HG03354 (cell line): ENCODE results near the gene CCNYL1.
"Not testable (repeated sequence)": the region's sequence is repeated elsewhere in the genome, so short reads cannot be mapped to it uniquely, and the experiment has no call there.

Experiments
- ATAC-seq: cut with Tn5 transposase; IDR thresholded peaks from one replicate; pipeline ENCODE4 v1.9.1; 2021; ENCODE audit warnings: mild to moderate bottlenecking; ENCODE audit not compliant: unreplicated experiment, poor library complexity, severe bottlenecking

Gene CCNYL1

DNA sequence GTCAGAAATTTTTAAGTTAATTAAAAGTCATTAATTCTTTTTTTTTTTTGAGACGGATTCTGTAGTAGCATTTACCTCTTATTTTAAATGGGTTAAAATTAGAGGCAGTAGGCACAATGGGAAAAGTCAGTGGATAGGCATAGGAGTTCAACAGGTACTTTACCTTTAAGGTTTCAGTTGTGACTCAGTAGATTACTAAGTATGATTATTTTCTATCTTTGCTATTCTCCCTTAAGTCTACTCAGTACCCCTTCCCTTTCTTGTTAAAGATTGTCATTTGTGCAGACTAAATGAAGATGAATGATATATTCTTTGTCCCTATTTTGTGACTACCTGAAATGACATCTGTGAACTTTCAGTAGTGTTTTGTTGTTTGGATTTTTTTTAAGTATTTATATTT is 19.7 kb downstream of the CCNYL1 start:
- ATAC-seq, result no peak

DNA sequence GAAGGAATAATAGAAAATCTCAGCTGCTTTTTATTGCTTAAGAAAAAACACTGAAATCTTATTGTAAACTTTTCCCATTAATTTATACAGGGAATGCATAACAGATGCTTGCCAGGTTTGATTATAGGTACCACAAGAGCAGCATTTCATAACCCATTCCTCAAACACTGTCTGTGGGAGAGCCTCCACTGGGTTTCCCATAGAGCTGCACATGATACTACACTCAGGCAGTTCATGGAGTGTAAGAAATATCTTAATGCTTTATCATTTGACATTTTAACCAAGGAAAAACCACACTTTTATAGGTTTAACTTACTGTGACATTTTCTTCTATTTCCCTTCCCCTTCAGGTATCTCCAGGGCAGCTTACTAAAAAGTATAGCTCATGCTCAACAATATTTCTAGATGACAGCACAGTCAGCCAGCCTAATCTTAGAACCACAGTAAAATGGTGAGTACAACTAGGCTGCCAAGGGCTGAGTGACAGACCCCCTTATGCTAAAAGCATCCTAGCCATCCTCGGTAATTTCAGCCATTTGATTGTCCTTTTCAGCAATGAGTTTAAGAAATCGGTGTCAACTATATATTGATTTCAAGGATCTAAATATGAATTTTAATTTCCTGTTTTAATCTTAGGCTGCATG is 22.3 kb downstream of the CCNYL1 start:
- ATAC-seq, result no peak

DNA sequence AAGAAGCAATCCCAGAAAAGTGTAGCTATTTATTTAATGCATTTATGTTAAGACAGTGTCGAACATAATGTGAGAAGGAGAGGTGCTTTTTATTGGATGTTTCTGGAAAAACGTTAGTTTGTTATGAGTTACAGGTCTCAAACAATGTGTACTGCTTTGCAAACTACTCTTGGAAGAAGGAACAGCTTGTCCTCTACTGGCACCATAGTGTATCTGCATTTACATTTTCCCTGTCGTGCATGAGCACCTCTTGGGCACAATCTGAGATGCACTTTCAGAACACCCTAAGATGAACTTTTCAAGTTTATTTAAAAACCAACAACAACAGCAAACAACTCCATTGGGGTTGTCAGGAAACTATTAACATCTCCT is 22.8 kb downstream of the CCNYL1 start:
- no peak for ATAC-seq

DNA sequence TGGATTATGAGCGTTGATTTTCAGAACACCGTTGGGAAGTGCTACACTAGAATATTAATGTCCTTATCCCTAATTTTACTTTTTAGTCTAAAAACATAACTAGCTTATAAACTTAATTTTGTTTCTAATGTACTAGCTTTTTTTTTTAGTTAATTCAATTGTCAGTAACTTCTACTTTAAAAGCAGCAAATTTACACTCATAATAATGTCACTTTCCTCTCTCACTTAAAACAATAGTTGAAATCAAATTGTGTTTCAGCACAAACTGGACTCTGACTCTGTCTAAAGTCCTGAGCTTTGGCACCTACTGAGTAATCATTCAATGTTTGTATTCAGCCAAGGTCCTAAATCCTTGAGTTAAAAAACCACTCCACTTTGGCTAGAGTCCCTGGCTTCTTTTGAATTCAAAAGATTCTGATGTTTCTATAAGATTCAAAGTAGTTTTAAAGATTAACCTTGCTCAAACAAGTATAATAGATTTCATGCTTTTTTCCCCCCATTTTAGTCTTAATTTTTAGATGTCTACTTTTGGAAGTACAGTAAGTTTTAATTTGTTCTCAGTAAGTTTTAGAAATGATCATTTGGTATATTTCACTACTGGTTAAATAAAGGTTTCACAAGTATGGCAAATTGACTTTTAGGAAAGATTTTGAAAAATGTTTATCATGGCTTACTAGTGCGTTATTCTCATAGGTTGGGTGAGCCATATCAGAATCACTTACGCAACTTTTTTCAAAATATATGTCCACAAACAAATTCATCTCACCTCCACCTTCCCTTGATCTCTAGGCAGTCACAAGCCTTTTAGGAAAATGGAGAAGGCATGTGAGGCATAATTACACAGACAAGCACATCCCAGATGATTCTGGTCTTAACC is 23.4 kb downstream of the CCNYL1 start:
- no peak for ATAC-seq

GRCh38 chr2:207735513-207735859 is 24.0 kb downstream of the CCNYL1 start:
- not testable (repeated sequence) for ATAC-seq

DNA sequence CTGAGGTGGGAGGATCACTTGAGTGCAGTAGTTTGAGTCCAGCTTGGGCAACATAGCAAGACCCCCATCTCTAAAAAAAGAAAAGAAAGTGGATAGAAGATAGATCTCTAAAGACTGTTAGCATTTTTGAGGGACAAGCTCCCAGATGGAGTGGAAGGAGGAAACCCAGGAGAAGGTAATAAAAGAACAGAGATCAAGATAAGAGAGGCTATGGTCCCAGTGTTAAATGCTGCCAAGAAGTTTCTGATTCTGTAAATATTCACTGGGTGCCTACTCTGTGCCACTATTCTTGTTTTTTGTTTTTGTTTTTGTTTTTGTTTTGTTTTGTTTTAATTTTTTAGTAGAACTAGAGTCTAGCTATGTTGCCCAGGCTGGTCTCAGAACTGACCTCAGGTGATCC is 32.1 kb downstream of the CCNYL1 start:
- ATAC-seq, result no peak

DNA sequence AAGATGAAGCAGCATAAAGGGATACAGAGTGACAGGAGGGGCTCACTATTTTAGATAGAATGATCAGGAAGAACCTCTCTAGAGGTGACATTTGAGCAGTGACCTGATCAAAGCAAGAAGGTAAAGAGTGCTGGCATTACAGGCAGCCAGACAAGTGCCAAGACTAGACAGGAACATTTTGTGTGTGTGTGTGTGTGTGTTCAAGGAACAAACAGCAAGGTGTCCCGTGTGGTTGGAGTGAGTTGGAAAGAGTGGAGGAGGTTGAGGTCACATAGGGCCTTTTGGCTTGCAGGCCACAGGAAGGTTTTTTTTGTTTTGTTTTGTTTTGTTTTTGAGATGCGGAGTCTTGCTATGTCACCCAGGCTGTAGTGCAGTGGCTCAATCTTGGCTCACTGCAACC is 32.6 kb downstream of the CCNYL1 start:
- no peak for ATAC-seq

DNA sequence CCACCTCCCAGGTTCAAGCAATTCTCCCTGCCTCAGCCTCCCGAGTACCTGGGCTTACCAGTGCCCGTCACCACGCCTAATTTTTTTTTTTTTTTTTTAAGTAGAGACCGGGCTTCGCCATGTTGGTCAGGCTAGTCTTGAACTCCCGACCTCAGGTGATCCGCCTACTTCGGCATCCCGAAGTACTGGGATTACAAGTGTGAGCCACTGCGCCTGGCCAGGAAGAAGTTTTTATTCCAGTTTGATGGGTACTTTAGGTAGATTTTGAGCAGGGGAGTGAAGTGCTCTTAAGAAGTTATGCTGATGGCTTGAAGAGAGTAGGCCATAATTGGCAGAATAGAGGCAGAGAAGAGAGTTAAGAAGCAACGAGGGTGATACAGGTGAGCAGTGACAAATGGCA is 33.0 kb downstream of the CCNYL1 start:
- no peak for ATAC-seq

DNA sequence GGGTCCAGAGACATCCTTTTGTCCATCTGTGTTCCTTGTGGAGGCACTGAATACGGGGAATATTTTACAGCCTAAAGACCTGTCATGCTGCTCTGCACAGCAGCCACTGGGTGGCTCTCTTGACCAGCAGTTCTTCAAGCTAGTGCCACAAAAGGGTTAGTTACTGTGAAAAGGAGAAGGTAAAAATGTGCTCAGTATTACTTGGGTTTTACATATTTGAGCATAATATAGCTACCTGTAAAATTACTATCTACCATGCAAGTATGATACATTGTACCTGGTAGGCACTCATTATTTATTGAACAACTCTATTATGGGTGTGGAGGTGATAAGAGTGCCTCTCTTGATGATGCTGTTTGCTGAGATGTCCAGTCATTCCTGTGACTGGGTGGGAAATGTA is 34.7 kb downstream of the CCNYL1 start:
- ATAC-seq, result peak; percentile 92

- no peak for ATAC-seq
Measured at GRCh38 chr2:207747653-207748560, 36.5 kb downstream of the CCNYL1 start.

DNA sequence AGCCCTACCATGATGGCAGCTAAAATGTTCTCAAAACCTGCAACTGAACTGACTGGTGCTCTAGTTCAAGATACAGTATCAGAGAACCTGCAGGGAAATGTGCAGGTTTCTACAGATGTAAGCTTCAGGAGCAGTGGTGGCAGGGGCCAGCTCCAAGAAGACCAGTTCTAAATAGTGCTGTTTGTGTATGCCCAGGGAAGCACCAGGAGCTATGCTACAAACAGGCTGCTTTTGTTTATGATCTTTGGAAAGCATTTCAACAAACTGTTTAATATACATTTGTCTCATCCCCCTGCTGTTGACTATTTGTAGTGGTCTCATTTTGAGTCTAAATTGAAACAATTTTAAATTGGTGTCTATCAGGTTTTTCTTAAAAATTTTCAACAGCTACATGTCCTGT is 37.6 kb downstream of the CCNYL1 start:
- ATAC-seq, result no peak

- no peak for ATAC-seq
Measured at GRCh38 chr2:207749873-207750272, 38.4 kb downstream of the CCNYL1 start.

DNA sequence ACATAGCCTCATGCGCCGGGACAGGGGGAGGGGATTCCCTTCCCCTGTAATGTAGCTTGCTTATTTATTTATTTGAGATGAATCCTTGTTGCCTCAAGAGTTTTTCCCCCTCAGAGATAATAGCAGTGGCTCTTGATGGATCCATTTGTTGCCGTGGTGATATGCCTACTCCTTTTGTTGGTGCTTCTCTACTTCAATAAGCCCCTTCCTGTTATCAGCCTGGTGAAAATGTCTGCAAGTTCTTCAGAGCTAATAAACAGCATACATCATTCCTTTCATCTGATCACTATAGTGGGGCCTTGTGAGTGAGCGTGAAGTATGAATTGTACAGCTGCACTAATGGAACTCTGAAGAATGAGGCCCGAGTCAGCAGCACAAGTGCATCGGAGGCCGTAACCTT is 38.9 kb downstream of the CCNYL1 start:
- ATAC-seq, result no peak

GRCh38 chr2:207750876-207751275 is 39.4 kb downstream of the CCNYL1 start:
- no peak for ATAC-seq

- not testable (repeated sequence) for ATAC-seq
Measured at GRCh38 chr2:207753688-207754087, 42.2 kb downstream of the CCNYL1 start.

GRCh38 chr2:207754498-207755383 is 43.3 kb downstream of the CCNYL1 start:
- ATAC-seq, result no peak

DNA sequence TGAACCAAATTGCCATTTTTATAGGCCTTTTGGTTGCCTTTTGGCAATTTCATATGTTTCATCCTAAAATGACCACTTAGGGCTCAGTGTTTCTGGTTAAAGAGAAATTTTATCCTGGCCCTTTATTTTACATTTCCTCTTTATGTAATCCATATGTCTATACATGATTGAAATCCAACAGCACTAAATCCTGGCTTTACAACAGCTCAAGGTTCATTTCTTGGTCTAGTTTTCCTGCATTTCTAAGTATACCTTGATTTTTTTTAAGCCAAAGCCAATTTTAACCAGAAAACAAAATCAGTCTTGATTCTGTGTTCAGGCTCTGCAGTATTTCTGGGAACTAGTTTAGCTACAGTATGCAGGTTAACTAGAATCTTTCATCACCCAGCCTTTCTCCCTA is 46.6 kb downstream of the CCNYL1 start:
- no peak for ATAC-seq

DNA sequence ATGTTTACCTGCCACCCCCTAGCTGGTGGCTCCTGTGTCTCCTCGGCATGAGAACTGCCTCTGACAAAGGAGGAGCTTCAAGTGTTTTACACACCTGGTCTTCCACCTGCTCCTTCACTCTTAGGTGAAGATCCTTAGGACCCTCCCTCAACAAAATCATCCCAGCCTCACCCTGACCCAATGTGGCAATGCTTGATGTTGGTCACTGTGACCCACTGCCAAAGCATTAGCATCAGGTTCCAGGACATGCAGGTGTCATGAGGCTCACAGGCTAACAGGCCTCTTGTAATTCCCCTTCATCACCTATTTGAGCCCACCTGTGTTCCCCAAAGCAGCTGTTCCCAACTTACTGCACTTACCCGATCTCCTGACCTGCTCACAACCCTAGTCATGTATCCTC is 48.5 kb downstream of the CCNYL1 start:
- no peak for ATAC-seq

GRCh38 chr2:207760453-207760852 is 49.0 kb downstream of the CCNYL1 start:
- no peak for ATAC-seq

GRCh38 chr2:207761426-207761825 is 50.0 kb downstream of the CCNYL1 start:
- not testable (repeated sequence) for ATAC-seq
